ENCODE measurements around the gene GPR39.

The GPR39 gene

GRCh38 chr2:132651115-132652045 is 234.8 kb downstream of the GPR39 start:
- no peak for DNase-seq

DNA sequence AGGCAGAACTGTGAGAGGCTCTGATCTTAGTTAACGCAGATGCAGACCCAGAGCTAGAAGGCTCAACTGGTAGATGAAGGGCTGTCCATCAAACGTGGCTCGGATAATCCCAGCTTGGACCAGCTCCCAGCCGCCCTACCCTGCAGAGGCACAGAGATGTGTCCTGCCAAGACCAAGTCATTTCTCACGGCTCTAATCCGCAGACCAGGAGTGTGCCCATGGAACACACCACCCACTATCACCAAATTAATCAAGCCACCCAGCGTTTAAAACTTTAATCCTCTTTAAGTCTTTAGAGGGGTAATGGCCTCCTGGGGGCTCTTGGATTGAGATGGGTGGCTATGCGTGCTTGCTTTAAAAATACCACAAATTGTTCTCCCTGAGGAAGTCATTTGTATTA is 235.9 kb downstream of the GPR39 start:
- DNase-seq = no peak

DNA sequence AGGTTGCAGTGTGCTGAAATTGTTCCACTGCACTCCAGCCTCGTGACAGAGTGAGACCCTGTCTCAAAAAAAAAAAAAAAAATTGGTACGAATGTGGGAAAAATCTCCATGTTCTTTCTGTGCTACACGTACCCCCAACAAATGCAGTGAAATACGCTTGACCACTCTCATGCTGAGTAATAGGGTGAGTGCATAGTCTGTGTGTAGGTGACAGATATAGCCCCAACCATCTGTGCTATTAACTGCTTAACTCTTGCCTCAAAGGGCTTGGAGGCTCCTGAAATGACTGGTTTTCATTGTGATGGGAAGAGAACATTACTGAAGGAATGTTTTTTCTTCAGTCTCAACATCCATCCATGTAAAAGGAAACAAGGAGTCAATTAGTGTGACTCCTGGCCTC is 237.7 kb downstream of the GPR39 start:
- DNase-seq = no peak

DNA sequence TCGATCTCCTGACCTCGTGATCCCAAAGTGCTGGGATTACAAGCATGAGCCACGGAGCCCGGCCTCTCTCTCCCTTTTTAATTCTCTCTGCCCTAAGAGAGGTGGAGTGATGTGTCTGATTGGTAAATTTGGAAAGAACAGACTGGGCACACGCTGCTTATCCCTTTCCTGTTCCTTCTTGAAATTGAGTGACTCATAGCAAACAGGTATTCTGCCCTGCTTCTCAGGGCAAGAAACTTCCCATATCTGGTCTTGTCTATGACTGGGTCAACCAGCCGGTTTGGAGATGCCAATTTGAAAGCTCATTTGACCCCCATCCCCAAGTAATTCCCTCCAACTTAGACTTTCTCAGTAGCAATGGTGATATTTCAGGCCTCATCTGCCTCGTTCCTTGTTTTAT is 238.4 kb downstream of the GPR39 start:
- DNase-seq = no peak

DNA sequence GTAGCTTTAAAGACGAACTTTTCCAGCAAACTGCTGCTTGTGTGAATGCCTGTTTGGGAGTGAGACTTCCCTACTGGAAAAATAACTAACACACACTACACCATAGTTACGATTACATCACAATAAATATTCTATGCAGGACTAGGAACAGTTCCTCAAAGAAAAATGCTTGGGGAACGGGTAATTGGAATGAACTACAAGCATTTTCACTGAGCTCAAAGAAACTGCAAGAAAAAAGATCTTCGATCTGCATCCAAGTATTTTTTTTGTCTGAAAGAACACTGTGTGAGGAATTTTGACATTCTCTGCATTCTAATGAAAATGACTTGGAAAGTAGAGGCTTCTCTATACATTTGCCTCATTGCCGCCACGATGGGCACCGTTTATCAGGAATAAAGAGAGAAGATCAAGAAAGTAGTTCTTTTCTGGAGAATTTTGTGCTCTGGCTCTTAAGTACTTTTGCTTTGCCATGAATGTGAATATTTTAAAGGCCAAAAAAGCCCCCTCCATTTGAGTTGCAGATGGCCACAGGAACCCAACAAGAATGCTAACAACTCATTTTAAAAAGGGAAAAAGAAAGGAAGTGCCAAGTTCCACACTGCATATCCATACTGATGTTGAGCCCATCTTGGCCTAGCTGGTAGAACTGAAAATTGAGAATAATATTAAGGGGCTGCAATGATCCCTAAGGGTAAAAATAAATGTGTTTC is 239.8 kb downstream of the GPR39 start:
- no peak for DNase-seq

DNA sequence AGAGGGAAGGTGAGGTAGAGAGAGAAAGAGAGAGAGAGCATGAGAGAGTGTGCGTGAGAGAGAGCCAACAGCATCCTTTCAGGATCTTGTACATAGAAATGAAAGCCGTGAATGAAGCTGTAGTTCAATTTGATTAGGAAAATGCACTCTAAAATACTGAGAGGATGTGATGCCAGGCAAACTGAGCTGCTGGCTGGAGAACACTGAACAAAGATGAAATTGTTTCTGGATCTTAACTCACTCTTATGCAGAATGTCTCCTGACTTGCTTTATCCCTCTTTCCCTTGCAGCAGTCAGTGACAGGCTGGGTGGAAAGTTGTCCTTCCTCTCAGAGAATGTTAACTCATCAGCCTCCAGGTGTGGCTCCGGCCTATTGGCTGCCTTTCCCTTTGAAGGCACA is 242.7 kb downstream of the GPR39 start:
- no peak for DNase-seq

DNA sequence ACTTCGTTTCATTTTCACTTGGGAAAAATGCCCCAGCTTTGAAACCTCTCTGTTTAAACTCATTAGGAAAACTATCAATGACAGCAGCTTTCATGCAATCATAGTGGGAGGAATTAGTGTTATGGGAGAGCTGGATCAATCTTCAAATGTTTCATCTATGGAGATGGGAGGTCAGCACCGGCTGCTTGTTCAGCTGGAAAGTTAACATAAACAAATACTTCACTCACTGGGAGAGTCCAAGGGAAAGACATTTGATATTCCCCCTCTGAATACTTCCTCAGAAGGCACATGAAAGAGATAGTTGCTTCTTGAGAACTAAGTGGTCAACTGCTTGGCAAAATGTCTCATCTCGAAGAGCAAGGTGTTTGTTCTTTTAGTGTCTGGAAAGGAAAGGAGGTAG is 246.1 kb downstream of the GPR39 start:
- DNase-seq = no peak

DNA sequence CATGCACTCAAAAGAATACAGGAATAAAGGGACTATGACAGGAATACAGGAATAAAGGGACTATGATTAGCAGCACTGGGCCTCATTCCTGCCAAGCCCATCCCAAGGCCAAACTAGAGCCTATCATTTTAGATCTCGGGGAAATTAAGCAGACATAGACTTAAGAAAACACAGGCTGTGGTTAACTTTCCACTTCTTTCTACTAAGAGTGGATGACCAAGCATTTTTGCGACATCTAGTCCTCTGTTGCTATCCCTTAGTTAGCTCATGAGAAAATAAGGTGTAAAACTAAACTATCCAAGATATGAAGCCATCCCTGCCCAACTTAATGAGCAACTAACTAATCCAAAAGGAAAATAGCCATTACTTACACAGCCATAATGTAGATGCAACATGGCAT is 247.5 kb downstream of the GPR39 start:
- no peak for DNase-seq

- no peak for DNase-seq
Measured at GRCh38 chr2:132665401-132666140, 249.0 kb downstream of the GPR39 start.

DNA sequence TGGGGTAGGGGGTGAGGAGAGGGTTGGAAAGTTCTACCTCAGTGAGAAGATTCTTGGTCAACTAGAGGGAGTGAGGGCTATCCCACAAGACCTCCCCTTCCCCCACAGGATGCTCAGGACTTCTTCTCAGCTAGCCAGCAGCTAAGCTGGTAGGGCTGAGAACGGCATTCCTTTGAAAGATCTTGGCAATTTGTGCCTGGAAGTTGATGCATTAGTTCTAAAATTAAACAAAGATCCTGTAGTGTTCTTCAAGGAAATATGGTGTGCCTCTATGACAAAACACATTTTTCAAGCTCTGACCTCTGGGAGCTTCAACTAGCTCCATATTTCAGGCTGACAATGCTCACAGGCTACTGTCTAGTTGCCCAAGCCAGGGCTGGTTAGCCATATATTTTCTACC is 251.1 kb downstream of the GPR39 start:
- no peak for DNase-seq

DNA sequence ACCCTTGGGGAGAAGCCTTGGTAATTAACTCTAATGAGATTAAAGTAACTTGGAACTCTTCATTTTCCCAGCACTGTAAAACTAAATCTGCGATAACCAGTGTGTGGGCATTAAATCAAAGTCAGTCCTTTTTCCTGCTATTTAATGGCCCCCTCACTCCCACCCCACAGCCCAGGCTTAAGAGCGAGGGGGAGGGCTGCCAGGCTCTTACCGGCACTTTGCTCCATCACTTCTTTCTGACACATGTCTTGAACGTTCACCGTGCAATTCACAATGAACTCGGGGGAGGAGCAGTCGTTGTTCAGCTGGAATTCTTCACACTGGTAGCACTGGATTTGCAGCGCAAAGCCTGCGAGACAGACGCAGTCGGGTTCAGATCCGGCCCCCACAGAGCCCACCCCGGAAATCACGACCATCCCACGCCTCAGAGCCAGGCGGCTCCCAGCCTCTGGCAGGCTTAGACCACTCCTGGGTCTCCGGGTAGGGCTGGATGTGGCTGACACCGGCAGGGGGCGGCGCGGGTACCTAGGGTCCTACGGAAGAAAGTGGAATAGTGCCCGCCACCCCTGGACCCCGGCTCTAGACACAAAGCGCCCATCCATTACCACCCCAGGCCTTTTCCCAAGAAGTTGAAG is 251.7 kb downstream of the GPR39 start:
- DNase-seq = no peak

- no peak for DNase-seq
Measured at GRCh38 chr2:132668987-132669907, 252.6 kb downstream of the GPR39 start.

DNA sequence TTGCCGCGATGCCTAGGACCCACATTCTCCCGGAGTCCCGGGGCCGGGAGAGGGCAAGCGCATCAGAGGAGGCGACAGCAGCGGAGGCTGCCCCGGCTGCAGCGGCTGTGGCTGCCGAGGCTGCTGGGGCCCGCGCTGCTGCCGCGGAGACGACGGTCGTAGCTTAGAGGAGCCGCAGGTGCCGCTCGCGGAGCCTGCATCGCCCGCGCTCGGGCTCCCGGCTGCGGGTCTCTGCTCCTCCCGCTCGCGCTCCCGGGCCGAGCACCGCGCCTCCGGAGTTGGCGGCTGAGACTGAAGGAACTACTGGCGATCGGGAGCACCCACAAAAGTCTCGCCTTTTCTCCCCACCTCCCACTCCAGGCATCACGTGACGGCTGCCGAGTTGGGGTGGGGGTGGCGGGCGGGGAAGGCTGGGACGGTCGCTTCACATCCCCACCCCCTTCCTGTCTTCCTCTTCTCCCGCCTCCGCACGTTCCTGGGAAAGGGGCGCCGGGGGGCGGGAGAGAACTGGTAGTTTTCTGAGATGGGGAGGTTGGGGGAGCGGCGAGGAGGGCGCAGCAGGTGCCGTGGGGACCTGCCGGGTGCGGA is 253.4 kb downstream of the GPR39 start, which contains the start of gene LYPD1:
TSS of gene LYPD1 (minus strand) at position 298 of the 588 bp plus-strand sequence. CDS start at position 25, 273 bp downstream.
- no peak for DNase-seq

- no peak for DNase-seq
Measured at GRCh38 chr2:132670496-132671150, 254.0 kb downstream of the GPR39 start.

DNA sequence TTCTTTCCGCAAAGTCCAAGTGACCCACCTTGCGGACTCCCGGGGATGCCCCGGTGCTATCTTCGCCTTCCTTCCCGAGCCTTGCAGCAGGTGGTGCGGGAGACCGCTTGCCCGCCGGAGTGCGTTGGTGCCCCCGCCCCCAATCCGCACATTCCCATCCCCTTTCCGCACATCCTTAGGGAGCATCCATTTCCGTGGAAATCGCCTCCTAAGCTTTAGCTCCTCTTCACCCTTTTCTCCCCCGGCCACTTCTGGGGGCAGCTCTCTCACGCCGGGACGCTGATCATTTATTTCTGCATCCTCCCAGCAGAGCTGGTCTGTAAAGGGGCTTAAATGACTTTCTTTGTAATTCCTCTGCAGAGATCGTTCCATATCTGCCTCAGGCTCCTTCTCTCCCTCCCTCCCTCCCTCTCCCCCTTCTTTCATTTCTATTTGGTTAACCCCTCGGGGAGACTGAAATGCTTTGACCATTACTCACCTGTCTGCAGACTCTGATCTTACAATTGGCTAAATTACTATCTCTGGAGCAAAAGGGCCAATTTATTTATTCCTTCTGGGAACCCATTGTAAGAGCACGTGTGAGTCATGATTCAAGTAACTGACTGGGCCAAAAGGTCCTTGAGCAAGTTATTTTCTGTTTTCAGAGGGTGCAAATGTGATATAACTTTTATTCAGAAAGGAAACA is 254.7 kb downstream of the GPR39 start:
- DNase-seq = no peak

DNA sequence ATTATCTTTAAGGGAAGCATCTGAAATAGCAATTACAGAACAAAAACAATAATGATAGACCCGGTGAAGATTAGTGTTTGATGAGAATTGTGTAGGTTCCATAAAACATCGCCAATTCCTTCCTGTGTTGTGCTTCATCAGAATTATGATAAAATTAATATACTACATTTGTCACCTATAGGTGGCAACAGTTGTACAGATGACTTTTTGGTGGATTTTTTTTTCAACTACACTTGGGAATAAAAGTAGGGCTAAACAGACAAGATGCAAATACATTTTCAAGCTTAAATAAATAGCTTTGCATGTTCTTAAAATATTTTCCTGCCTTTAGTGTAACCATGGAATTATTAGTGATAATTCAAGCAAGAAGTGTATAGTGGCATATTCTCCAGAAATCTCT is 260.4 kb downstream of the GPR39 start:
- DNase-seq = no peak

GRCh38 chr2:132677661-132678060 is 261.1 kb downstream of the GPR39 start:
- no peak for DNase-seq

- no peak for DNase-seq
Measured at GRCh38 chr2:132678483-132678882, 261.9 kb downstream of the GPR39 start.

DNA sequence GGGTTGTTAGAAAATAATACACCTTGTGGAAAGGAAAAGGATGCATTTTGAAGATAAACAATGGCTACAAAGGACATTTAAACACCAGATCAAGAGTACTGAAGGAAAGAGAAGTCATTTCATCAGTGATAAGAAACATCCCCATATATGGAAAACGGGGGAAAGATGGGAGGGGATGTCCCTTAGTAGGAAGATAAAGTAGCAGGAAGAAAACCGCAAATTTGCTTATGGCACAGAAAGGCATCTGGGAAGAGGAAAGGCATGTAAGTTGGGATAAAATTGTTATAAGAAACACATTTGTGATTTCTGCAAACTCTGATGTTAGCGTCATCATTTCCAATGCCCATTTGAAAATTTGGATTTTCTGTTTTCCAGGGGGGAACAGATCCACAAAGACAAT is 263.9 kb downstream of the GPR39 start:
- no peak for DNase-seq

GRCh38 chr2:132681766-132682165 is 265.2 kb downstream of the GPR39 start:
- DNase-seq = no peak

Measured in SHP77 treated with DMSO at 0.1 percent for 48 hours (cell line).